ENCODE measurements around the gene CAMK1. TPM values are rescaled to one million over a fixed set of nuclear protein-coding genes. Genes with fewer than 3 reads are reported as not detected.

The CAMK1 gene
- total RNA-seq, 1 experiment from 2014 or later, result 2.0 TPM

DNA sequence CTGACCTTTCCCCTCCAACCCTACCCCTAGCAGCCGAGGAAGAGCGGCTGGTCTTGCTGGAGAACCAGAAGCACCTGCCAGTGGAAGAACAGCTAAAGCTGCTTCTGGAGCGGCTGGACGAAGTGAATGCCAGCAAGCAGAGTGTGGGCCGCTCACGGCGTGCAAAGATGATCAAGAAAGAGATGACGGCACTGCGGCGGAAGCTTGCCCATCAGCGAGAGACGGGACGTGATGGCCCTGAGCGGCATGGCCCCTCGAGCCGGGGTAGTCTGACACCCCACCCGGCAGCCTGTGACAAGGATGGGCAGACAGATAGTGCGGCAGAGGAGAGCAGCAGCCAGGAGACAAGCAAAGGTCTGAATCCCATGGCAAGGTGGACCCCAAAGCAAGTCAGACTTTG is 26.2 kb downstream of the CAMK1 start:
- Histone ChIP-seq H3K4me2 (no peak overlapping the region), H3K4me3 (no peak overlapping the region), H3F3A (ENCODE audit: insufficient read depth, low read depth) (peaks cover 10% of the 10 kb centered on the region), H3K36me3 (ENCODE audit: low read depth) (peaks cover 29% of the 10 kb centered on the region), H3K9me2 (ENCODE audit: insufficient read depth) (no peaks in the 10 kb centered on the region), H3K79me2 (ENCODE audit: low read depth) (no peaks in the 10 kb centered on the region), H3K27ac (no peak overlapping the region), H3K27me3 (ENCODE audit: insufficient read depth, low read depth) (no peaks in the 10 kb centered on the region), H3K9me3 (ENCODE audit: insufficient read depth, low read depth) (no peaks in the 10 kb centered on the region), H2AFZ (no peak overlapping the region), H3K4me1 (replicated peaks; ENCODE audit: insufficient read depth) (no peaks in the 10 kb centered on the region), H4K20me1 (ENCODE audit: insufficient read depth) (peaks cover 8% of the 10 kb centered on the region; the same call in 1 of the 2 replicates)
- ChIA-PET CTCF (no interaction called here), POLR2A (ENCODE audit: unreplicated experiment) (no interaction called here)
- TF ChIP-seq, protein P1, sequence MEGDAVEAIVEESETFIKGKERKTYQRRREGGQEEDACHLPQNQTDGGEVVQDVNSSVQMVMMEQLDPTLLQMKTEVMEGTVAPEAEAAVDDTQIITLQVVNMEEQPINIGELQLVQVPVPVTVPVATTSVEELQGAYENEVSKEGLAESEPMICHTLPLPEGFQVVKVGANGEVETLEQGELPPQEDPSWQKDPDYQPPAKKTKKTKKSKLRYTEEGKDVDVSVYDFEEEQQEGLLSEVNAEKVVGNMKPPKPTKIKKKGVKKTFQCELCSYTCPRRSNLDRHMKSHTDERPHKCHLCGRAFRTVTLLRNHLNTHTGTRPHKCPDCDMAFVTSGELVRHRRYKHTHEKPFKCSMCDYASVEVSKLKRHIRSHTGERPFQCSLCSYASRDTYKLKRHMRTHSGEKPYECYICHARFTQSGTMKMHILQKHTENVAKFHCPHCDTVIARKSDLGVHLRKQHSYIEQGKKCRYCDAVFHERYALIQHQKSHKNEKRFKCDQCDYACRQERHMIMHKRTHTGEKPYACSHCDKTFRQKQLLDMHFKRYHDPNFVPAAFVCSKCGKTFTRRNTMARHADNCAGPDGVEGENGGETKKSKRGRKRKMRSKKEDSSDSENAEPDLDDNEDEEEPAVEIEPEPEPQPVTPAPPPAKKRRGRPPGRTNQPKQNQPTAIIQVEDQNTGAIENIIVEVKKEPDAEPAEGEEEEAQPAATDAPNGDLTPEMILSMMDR (conservative IDR thresholded peaks at IDR 0.05), result no peak
- no peak for TF ChIP-seq EZH2 (IDR thresholded peaks at IDR 0.05; ENCODE audit: low read depth)
- no TSS peak for BruUV-seq (replicated peaks)
- no peak for DNase-seq
- intact Hi-C loops (cut with micrococcal nuclease; ENCODE audit: unreplicated experiment), result loop anchor here (10.0 kb wide), 1 partner anchor 581 kb away; the partner anchor contains the start of gene SEC13

DNA sequence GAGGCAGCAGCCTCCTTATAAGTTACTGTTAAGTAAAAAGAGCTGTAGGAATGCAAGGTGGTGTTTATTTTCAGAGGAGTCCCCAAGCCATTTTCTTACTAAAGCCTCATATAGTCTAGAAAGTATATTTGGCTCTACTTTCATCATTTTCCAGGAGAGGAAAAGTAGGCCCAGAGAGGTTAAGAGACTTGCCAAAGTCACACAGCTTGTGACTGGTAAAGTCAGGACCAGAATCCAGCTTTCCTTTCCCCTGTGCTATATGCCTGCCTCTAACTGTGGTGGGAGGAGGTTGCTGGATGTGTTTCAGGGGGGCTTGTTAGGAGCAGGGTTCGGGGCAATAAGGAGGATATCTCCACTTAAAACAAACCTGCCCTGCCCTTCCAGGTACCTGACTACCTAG is 27.2 kb downstream of the CAMK1 start:
- peaks cover 35% of the 10 kb centered on the region for H3K36me3 ChIP-seq (ENCODE audit: low read depth)
- no peak for TF ChIP-seq EZH2 (IDR thresholded peaks at IDR 0.05; ENCODE audit: low read depth)
- TF ChIP-seq, protein P1 (conservative IDR thresholded peaks at IDR 0.05), result no peak
- H3K4me2 ChIP-seq, result no peak overlapping the region
- no peak overlapping the region for H3K27ac ChIP-seq
- H3K9me2 ChIP-seq (ENCODE audit: insufficient read depth), result no peaks in the 10 kb centered on the region
- no TSS peak for BruUV-seq (replicated peaks)
- H3F3A ChIP-seq (ENCODE audit: insufficient read depth, low read depth), result peaks cover 3% of the 10 kb centered on the region; the same call in 1 of the 2 replicates
- H3K4me3 ChIP-seq, result no peak overlapping the region
- H3K9me3 ChIP-seq (ENCODE audit: insufficient read depth, low read depth), result no peaks in the 10 kb centered on the region
- ChIA-PET POLR2A (ENCODE audit: unreplicated experiment) (no interaction called here), CTCF (no interaction called here)
- no peaks in the 10 kb centered on the region for H3K4me1 ChIP-seq (replicated peaks; ENCODE audit: insufficient read depth)
- no peaks in the 10 kb centered on the region for H3K79me2 ChIP-seq (ENCODE audit: low read depth)
- H3K27me3 ChIP-seq (ENCODE audit: insufficient read depth, low read depth), result no peaks in the 10 kb centered on the region
- no peak for DNase-seq
- H2AFZ ChIP-seq, result no peak overlapping the region
- peaks cover 10% of the 10 kb centered on the region; the same call in 1 of the 2 replicates for H4K20me1 ChIP-seq (ENCODE audit: insufficient read depth)
- intact Hi-C loops (cut with micrococcal nuclease; ENCODE audit: unreplicated experiment), result loop anchor here (10.0 kb wide), 1 partner anchor 582 kb away; the partner anchor contains the start of gene SEC13

DNA sequence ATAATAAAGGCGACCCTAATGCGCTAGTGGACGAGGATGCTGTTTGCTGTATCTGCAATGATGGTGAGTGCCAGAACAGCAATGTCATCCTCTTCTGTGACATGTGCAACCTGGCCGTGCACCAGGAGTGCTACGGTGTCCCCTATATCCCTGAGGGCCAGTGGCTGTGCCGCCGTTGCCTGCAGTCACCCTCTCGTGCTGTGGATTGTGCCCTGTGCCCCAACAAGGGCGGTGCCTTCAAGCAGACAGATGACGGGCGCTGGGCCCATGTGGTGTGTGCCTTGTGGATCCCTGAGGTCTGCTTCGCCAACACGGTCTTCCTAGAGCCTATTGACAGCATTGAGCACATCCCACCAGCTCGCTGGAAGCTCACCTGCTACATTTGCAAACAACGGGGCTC is 30.6 kb downstream of the CAMK1 start:
- no peaks in the 10 kb centered on the region for H3K4me1 ChIP-seq (replicated peaks; ENCODE audit: insufficient read depth)
- peaks cover 4% of the 10 kb centered on the region; the same call in 1 of the 2 replicates for H3K79me2 ChIP-seq (ENCODE audit: low read depth)
- no TSS peak for BruUV-seq (replicated peaks)
- H3K9me2 ChIP-seq (ENCODE audit: insufficient read depth), result no peaks in the 10 kb centered on the region
- H3K4me2 ChIP-seq, result no peak overlapping the region
- peaks cover 40% of the 10 kb centered on the region for H3K36me3 ChIP-seq (ENCODE audit: low read depth)
- no peak overlapping the region for H3K4me3 ChIP-seq
- ChIA-PET CTCF (no interaction called here), POLR2A (ENCODE audit: unreplicated experiment) (no interaction called here)
- H3F3A ChIP-seq (ENCODE audit: insufficient read depth, low read depth), result peaks cover 1% of the 10 kb centered on the region; the same call in 1 of the 2 replicates
- TF ChIP-seq, protein P1 (conservative IDR thresholded peaks at IDR 0.05), result no peak
- no peak for TF ChIP-seq EZH2 (IDR thresholded peaks at IDR 0.05; ENCODE audit: low read depth)
- H2AFZ ChIP-seq, result no peak overlapping the region
- H3K27me3 ChIP-seq (ENCODE audit: insufficient read depth, low read depth), result no peaks in the 10 kb centered on the region
- H3K9me3 ChIP-seq (ENCODE audit: insufficient read depth, low read depth), result no peaks in the 10 kb centered on the region
- intact Hi-C loops (cut with micrococcal nuclease; ENCODE audit: unreplicated experiment), result no loop called here
- DNase-seq, result no peak
- H3K27ac ChIP-seq, result no peak overlapping the region
- H4K20me1 ChIP-seq (ENCODE audit: insufficient read depth), result peaks cover 20% of the 10 kb centered on the region

Measured in PC-9 (cell line).